AG10803 (cell line): Measurements from ENCODE around the gene SEC23IP.
A peak's percentile ranks its signal among the peaks of the same experiment; 100 is the strongest.
"Not testable (repeated sequence)": the region's sequence is repeated elsewhere in the genome, so short reads cannot be mapped to it uniquely, and the experiment has no call there.

Experiments used
- DNase-seq: peaks from one replicate; pipeline ENCODE4 v3.0.0; 2010; ENCODE audit warnings: low read depth
- H3K4me3 ChIP-seq: 2 replicates; pipeline ENCODE4 v1.5.1; 2011; ENCODE audit warnings: mild to moderate bottlenecking, low read length, control low read depth
- CTCF ChIP-seq: conservative IDR thresholded peaks from 2 replicates; pipeline ENCODE4 v1.5.1; 2011; ENCODE audit warnings: mild to moderate bottlenecking, low read length, control low read depth, inconsistent platforms

The SEC23IP gene

GRCh38 chr10:119890307-119890706, 2.2 kb upstream of the SEC23IP start:
- H3K4me3 ChIP-seq, DNase-seq: not testable (repeated sequence)

GRCh38 chr10:119891849-119892187, 712 bp upstream of the SEC23IP start:
- H3K4me3 ChIP-seq, result peak overlapping the region; percentile 97
- DNase-seq, result not testable (repeated sequence)

- no peak for DNase-seq
- peak overlapping the region; percentile 97 for H3K4me3 ChIP-seq
- no peak for TF ChIP-seq CTCF
Measured at GRCh38 chr10:119893074-119893473, 544 bp downstream of the SEC23IP start.

- no peak for TF ChIP-seq CTCF
- no peak for DNase-seq
- peak overlapping the region; percentile 45 for H3K4me3 ChIP-seq
Measured at GRCh38 chr10:119893845-119894427, 1.4 kb downstream of the SEC23IP start.

- H3K4me3 ChIP-seq, result no peak overlapping the region; the same call in 1 of the 2 replicates
- no peak for TF ChIP-seq CTCF
- peak; percentile 78 for DNase-seq
Measured at GRCh38 chr10:119896061-119896655, 3.6 kb downstream of the SEC23IP start.

- TF ChIP-seq CTCF, result no peak
- DNase-seq, result no peak
- no peak overlapping the region for H3K4me3 ChIP-seq
Measured at GRCh38 chr10:119896937-119897770, 4.6 kb downstream of the SEC23IP start.

- no peak for TF ChIP-seq CTCF
- H3K4me3 ChIP-seq, result no peak overlapping the region
- DNase-seq, result no peak
Measured at GRCh38 chr10:119898577-119898976, 6.0 kb downstream of the SEC23IP start.
